GM10248 (cell line): Measurements from ENCODE around the gene S100A6.
A peak's percentile ranks its signal among the peaks of the same experiment; 100 is the strongest.

Experiments used
- CTCF ChIA-PET: fragments of 300-600 bp; sonication (Branson Sonifier 250); formaldehyde crosslinking; extraction: SDS; loops from one replicate; lab custom pipeline; 2021; ENCODE audit warnings: antibody characterized with exemption; lab: Yijun Ruan, JAX
- POLR2A ChIA-PET: fragments of 350-650 bp; sonication (Branson Sonifier 250); formaldehyde crosslinking; extraction: SDS; loops from one replicate; lab custom pipeline; 2020; ENCODE audit warnings: antibody characterized with exemption; lab: Yijun Ruan, JAX
- DNase-seq: peaks from one replicate; pipeline ENCODE4 v3.0.0; 2012; ENCODE audit errors: extremely low spot score
- CTCF ChIP-seq: IDR thresholded peaks from 2 replicates; pipeline ENCODE4 v1.5.1; 2012; ENCODE audit warnings: mild to moderate bottlenecking, low read depth; ENCODE audit errors: extremely low read depth, missing control alignments, control extremely low read depth

Gene S100A6

GRCh38 chr1:153537376-153537730 is 1.6 kb upstream of the S100A6 start:
- TF ChIP-seq CTCF: no peak
- CTCF ChIA-PET: interaction anchor here (0.9 to 8.8 kb wide), 4 partner anchors 15 to 78 kb away, joined by 3 to 126 read pairs (median 4); no protein-coding TSS in a partner anchor
- POLR2A ChIA-PET: no interaction called here
- no peak for DNase-seq

DNA sequence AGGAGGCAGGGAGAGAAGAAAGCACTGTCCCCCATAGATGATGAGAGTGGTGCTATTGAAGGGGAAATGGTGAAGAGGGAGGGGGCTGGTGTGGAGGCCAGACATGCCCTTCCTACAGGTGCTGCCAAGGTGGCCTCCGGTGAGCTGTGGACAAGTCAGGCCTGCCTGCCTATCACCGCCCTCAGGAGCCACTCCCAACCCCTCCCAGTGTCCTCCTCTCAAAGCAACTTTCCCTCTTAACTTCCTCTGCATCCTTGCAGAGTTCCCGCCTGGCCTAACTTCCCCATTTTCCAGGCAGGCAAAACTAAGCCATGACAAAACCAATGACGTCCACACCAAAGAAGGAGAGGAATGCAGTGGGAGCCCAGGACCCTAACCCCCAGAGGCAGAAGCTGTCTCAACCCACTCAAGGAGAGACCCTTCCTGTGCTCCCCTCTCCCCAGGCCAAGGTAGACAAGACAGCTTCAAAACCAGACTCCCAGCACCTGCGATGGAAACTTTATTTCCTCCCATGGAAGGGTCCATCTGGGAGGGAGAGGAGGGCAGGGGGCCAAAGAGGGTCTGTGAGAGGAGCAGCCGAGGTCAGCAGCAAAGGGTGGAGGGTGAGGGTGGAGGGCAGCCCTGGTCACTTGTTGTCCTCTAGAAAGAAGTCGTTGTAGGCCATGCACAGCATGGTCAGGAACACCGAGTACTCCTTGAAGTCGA is 1.0 kb upstream of the S100A6 start:
- no peak for DNase-seq
- POLR2A ChIA-PET: no interaction called here
- CTCF ChIA-PET: interaction anchor here (0.9 to 8.8 kb wide), 3 partner anchors 26 to 79 kb away, joined by 3 to 126 read pairs (median 3); no protein-coding TSS in a partner anchor
- TF ChIP-seq CTCF: no peak

GRCh38 chr1:153536012-153536670 is 350 bp upstream of the S100A6 start:
- no peak for TF ChIP-seq CTCF
- CTCF ChIA-PET: interaction anchor here (0.9 to 8.8 kb wide), 10 partner anchors 9 to 451 kb away, joined by 3 to 126 read pairs (median 7); partner anchors contain the start of genes S100A13, S100A2, S100A3 and S100A4
- POLR2A ChIA-PET: interaction anchor here (1.3 kb wide), 1 partner anchor 454 kb away, joined by 5 read pairs; the partner anchor contains the start of gene RPS27
- DNase-seq: peak; percentile 55

DNA sequence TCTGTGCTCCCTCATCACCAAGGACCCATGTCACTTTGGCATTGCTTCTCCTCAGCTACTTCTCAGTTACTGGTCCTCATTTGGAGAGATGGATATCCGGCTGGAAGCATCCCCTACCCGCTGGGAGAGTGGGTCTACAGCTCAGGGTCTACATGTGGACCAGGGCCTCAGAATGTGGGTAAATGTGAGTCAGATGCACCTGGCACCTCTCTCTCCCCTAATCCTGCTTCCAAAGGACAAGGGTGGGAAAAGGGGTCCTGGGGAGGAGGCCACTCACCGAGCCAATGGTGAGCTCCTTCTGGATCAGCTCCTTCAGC is 908 bp downstream of the S100A6 start:
- CTCF ChIA-PET: interaction anchor here (1.0 to 8.8 kb wide), 13 partner anchors 9 to 452 kb away, joined by 3 to 126 read pairs (median 7); partner anchors contain the start of genes S100A2, S100A3 and S100A4
- POLR2A ChIA-PET: interaction anchor here (1.3 kb wide), 1 partner anchor 456 kb away, joined by 5 read pairs; the partner anchor contains the start of gene RPS27
- peak; percentile 10 for DNase-seq
- TF ChIP-seq CTCF: no peak

DNA sequence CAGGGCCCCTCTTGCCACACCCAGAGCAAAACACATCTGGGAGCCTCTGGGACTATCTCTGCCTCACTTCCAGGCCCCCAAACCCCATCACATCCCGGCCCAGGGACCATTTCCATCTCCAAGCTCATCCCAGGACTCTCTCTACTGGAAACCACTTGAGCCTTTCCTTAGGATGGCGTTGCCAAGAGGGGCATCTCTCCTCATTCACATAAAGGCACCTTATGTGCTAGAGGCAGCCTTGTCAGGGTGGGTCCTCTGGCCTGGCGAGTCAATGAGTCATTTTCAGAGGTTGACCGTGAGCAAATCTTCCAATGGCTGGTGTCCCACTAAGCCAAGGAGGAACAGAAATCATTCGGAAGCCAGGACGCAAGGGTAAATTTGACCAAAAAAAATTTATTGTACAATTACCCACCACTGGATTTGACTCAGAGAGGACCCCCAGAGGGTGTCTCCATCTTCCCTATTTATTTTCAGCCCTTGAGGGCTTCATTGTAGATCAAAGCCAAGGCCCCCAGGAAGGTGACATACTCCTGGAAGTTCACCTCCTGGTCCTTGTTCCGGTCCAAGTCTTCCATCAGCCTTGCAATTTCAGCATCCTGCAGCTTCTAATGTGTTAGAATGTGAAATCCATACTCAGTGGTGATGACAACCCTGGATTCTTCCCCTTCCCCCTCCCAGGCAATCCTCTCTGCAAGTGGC is 1.4 kb downstream of the S100A6 start:
- ChIA-PET CTCF (interaction anchor here (1.0 to 8.8 kb wide), 12 partner anchors 11 to 453 kb away, joined by 3 to 126 read pairs (median 6); partner anchors contain the start of genes S100A2, S100A3 and S100A4), POLR2A (no interaction called here)
- TF ChIP-seq CTCF: no peak
- DNase-seq: no peak

GRCh38 chr1:153533689-153534201 is 2.0 kb downstream of the S100A6 start:
- ChIA-PET POLR2A (no interaction called here), CTCF (interaction anchor here (0.8 to 8.8 kb wide), 15 partner anchors 8 to 95 kb away, joined by 3 to 126 read pairs (median 5); partner anchors contain the start of genes S100A13, S100A2, S100A3 and S100A4)
- DNase-seq: no peak
- TF ChIP-seq CTCF: no peak
